GM13976 (cell line): ENCODE measurements around the gene CD200.

ENCODE experiments used
- DNase-seq: peaks from one replicate; pipeline ENCODE4 v3.0.0; 2012; ENCODE audit warnings: low spot score
- in situ Hi-C: fragments of 300-500 bp; cut with MboI; formaldehyde crosslinking; loops from one replicate; pipeline ENCODE4 v1.12.0; 2022; ENCODE audit warnings: low sequenced_read_pairs, mixed read lengths, inconsistent platforms; ENCODE audit not compliant: unreplicated experiment
- TF ChIP-seq, protein P1 (sequence below): IDR thresholded peaks from 2 replicates; pipeline ENCODE4 v1.5.1; 2012; ENCODE audit warnings: borderline replicate concordance, mild to moderate bottlenecking; ENCODE audit not compliant: insufficient read depth; ENCODE audit errors: extremely low read depth, missing control alignments, control extremely low read depth

Gene CD200

DNA sequence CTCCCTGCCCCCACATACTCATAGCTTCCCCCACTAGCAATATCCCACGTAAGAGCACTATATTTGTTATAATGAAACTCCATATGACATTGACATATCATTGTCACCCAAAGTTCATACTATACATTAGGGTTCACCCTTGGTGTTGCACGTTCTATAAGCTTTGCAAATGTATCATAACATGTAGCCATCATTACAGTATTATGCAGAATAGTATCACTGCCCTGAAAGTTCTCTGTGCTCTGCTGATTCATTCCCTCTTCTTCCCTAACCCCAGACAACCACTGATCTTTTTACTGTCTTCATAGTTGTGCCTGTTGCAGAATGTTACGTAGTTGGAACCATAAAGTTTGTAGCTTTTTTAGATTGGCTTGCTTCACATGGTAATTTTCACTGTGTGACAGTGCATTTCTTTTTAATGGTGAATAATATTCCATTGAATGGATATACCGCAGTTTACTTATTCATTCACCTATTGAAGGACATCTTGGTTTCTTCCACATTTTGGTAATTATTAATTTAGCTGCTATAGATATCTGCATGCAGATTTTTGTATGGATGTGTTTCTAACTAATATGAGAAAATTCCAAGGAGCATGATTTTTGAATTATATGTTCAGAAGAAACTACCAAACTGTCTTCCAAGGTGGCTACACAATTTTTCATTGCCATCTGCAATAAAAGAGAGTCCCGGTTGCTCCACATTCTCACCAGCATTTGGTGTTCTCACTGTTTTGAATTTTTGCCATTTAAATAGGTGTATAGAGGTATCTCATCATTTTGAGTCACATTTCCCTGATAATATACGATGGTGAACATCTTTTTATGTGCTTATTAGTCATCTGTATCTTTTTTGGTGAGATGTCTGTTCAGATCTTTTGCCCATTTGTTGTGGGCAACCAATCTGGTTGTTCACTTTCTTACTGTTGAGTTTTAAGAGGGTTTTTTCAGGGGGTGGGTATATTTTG lies 59.7 kb downstream of the CD200 start:
- DNase-seq = no peak
- TF ChIP-seq, protein P1, sequence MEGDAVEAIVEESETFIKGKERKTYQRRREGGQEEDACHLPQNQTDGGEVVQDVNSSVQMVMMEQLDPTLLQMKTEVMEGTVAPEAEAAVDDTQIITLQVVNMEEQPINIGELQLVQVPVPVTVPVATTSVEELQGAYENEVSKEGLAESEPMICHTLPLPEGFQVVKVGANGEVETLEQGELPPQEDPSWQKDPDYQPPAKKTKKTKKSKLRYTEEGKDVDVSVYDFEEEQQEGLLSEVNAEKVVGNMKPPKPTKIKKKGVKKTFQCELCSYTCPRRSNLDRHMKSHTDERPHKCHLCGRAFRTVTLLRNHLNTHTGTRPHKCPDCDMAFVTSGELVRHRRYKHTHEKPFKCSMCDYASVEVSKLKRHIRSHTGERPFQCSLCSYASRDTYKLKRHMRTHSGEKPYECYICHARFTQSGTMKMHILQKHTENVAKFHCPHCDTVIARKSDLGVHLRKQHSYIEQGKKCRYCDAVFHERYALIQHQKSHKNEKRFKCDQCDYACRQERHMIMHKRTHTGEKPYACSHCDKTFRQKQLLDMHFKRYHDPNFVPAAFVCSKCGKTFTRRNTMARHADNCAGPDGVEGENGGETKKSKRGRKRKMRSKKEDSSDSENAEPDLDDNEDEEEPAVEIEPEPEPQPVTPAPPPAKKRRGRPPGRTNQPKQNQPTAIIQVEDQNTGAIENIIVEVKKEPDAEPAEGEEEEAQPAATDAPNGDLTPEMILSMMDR = no peak
- in situ Hi-C loops = no loop called here

DNA sequence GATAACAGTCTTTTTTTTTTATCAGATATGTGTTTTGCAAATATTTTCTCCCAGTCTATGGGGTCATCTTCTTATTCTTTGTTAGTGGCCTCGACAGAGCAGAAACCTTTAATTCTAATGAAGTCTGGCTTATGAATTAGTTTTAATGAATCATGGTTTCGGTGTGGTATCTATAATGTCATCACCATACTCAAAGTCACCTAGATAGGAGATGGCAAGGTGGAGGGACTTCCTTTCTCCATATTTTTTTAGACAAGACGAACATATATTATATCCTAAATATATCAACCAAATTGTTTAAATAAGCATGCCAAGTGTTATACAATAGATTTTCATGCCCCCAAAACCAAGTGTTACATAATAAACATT lies 60.4 kb downstream of the CD200 start:
- no peak for DNase-seq
- TF ChIP-seq, protein P1 = no peak
- in situ Hi-C loops = no loop called here

DNA sequence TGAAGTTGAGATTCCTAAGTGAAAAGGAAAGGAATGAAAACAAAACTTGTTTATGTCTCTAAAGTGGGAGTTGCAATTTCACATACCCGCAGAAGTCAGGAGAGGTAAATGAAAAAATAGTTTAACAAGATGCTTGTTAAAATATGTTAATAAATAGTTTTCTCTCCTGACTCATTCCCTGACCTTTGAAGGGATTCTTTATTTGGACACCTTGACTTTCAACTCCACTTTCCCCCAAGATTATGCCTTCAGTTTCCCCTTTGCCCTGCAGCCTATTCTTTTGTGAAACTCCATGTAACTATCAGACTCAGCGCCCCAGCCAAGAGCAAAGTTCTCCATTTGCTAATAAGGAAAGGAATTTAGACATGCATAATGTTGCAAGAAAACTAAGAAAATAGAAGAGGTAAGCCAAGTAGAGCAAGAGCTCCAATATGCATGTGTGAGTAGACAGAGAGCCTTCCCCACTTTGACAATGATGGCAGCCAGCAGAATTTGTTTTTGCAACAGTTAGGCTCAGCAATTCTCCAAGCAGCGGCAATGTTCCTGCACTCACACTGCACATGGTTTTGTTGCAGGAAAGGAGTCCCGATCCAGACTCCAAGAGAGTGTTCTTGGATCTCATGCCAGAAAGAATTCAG lies 61.2 kb downstream of the CD200 start:
- no peak for DNase-seq
- TF ChIP-seq, protein P1 = no peak
- in situ Hi-C loops = no loop called here

DNA sequence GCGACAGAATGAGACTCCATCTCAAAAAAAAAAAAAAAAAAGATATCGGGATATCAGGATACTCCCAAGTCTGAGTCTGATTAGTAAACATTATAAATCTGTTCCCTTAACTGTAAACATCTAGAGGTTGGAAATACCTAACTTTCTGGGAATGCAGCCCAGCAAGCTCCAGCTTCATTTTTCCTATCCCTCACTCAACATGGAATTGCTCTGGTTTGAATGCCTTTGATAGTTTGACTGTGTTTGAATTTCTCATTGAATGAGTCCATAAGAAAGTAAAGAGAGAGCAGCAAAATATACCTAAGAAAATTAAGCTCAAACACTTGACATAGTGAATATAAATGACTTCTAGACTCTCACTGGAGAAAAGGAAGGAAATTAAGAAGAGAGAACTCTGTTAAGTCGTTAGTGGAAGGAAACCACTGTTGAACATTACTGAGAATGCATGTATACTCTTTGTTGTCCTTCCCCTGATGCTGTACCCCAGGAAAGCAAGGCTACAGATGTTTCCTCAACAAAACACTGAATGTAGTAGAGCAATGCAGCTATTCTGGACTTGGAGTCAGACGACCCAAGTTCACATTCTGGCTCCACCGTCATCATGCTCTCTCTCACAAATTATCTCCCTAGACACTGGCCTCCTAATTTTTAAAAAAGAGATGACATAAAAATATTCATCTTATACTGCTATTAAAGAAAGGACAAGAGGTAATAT lies 62.4 kb downstream of the CD200 start:
- DNase-seq = no peak
- in situ Hi-C loops = no loop called here
- TF ChIP-seq, protein P1 = no peak

DNA sequence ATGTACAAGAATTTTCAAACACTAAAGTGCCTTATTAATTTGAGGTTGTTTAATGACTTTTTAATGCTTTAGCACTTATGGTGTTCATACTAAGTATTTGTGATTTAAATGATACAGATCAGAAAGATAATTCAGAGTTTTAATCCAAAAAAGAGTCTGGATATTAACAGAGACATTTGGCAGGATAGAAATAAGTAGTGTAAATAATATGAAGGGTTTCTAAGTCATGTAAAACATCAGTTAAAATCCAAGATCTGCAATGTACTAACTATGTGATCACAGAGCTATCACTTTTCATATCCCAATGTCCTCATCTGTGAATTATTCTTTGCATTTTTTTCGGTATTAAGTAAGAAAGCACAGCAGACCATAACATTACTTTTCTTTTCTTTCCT lies 62.9 kb downstream of the CD200 start:
- DNase-seq = no peak
- in situ Hi-C loops = no loop called here
- TF ChIP-seq, protein P1 = no peak

DNA sequence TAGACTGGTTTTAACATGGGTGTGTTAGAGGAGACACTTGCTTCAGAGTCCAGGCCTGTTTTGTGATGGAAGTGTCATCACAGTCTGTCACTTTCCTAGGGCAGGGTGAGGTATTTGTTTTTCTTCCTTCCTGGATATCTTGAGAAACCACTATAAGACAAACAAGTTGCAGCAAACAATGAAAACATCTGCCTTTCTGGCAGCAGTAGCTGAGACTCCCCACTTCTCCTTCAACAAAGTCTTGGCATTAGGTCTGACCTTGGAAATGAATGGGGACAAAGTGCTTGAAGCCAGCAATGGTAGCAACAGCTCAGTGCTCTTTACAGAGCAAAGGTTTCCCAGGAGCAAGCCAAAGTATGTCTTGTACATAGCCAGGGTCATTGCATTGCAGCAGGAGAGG lies 64.6 kb downstream of the CD200 start:
- DNase-seq = no peak
- TF ChIP-seq, protein P1 = no peak
- in situ Hi-C loops = no loop called here
